GM21390 (cell line): Measurements from ENCODE around the gene MYH4.

Experiments used
- ATAC-seq: cut with Tn5 transposase; IDR thresholded peaks from one replicate; pipeline ENCODE4 v1.9.1; 2021; ENCODE audit not compliant: unreplicated experiment

MYH4 gene

DNA sequence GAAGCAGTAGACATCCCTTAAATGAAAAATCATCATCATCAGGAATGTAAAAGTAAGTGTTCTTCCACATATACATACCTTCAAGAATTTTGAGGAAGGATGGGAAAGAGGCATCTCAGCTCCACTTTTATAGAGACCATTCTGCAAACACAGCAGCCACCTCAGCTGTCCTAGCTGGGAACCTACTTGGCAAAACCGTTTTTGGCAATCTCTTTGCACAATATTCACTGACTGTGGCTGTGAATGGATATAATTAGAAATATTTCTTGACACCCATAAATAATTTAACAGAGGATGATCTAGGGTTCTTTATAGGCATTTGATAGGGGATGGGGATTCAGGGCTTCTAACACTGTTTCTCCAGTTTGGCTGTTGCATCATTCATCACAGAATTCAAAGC lies at the start of gene MYH4:
Gene MYH4, minus strand, starts transcription at position 101 of the 400 bp plus-strand sequence. CDS start 2,814 bp downstream, outside the sequence.
- ATAC-seq = no peak

DNA sequence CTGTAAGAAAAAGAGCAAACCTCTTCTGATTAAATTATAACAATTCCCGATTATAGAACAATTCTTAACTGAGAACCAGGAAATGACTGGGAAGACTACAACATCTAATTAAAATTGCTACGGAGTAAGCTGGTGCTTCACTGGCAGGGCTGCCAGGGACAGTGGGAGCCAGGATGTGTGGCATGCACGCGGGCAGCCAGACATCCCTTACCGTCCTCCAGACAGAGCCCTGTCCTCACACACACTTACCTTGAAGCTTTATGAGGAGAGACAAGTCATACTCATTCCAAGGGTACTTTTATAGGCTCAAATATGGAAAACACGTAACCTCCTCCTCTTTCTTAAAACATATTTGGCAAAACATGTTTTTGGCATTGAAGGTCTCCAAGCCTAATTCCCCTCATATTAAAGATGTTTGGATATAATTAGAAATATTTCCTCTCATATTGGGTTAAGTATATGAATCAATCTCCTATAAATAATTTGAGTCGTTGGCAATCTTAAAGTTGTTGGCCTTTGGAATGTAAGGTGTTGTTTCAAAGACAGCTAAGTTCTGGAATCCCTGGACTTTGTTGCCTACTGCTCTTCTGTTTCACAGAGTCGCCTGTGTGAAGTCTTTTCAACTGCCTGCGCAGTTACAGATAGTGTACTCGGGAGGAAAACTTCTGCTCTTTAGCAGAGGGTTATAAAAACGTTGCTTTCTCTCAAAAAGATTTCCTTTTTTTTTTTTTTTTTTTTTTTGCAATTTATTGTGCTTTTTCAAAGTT lies 49.1 kb upstream of the MYH4 start, which contains the start of gene MYH1:
Gene MYH1, minus strand, starts transcription at position 272 of the 767 bp plus-strand sequence. CDS start 1,900 bp downstream, outside the sequence.
- ATAC-seq = no peak

DNA sequence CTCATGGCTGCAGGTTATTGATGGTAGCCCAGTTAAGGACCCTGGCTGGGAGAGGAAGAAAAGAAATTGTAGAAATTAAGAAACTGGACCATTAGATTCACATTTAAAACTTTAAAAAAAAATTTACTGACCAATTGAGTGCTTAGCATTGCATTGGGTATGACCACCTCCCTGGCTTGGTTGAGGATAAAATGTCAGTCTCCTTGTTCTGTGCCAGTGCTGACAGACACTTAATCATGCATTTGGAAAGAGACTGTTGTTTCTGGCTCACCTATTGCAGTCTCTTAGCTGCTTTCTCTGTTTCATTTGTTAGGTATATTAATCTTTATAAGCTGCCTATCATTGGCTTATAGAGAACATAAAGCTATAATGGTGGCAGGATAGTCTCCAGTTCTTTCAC lies 47.3 kb upstream of the MYH4 start:
- no peak for ATAC-seq

DNA sequence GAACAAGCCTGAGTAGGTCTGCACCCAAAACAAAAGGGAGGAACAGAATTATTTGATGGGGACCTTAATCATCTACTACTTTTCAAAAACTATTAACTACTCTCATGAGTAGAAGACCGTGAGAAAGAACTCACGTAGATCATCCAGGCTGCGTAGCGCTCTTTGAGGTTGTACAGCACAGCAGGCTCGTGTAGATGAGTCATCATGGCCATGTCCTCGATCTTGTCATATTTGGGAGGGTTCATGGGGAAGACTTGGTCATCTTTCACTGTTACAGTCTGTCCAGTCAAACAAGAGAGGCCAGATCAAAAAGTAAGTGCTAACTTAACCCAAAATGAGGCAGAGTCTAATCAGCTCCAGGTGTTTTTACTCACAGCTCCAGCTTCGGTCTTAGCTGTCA lies 46.7 kb upstream of the MYH4 start:
- no peak for ATAC-seq

DNA sequence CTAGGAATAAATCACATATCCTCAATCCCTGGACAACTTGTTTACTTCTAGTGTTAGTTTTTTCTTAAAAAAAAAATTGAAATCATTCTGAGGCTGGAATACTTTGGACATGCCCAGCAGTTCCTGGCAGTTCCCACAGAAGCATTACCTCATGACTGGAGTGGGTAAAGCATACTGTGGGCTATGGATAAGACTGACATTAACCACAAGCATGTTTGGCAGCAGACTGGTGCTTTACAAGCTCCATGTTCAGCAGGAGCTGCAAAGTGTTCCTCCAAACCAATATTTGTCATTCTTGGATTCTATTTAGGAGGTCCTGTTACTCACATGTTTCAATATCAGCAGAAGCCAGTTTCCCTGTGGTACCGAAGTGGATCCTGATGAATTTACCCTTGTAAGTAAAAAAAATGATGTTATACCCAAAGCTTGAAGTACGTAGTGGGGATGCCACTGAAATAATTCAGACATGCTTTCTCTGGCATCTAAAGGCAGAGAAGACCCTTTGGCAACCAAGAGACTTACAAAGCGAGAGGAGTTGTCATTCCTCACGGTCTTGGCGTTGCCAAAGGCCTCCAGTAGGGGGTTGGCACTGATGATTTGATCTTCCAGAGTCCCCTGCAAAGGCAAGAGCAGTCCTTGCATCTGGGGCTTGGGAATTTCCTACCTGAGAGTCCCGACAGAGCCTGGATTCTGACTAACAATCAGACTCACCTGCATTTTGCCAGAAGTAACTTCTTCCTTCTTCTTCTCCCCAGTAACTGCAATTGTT lies 44.1 kb upstream of the MYH4 start:
- ATAC-seq = no peak

DNA sequence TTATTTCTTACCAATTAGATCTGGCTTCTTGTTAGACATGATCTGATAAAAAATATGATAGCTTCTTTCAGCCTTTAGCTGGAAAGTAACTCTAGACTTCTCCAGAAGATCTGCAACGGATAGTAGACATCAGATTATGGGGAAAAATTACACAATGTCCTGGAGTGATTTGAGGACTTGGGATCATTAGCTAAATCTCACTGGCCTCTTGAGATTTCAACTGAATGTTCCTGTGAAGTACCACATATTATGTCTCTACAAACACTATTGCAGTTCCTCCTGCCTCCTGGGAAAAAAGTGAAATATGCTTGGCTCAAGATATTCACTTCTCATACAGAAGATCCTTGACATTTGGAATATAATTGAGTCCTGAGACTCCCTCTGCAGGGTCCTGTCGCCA lies 43.5 kb upstream of the MYH4 start:
- ATAC-seq = no peak

DNA sequence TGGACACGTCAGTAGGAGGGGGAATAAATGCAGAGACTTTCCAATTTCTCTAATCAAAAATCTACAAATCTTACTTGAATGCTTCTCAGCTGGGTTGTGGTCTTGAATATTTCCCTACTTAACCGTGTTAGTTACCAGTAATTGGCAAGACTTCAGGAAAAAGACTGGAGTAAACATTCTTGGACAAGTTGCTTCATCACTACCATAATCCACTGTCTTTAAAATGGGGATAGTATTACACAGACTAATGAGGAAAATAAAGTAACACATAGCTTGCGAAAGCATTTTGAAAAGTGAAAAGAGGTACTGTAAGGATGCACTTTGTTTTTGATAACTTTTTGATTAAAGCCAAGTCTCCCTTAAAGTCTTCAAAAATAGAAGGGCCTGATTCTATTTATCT lies 30.6 kb upstream of the MYH4 start:
- ATAC-seq = no peak

DNA sequence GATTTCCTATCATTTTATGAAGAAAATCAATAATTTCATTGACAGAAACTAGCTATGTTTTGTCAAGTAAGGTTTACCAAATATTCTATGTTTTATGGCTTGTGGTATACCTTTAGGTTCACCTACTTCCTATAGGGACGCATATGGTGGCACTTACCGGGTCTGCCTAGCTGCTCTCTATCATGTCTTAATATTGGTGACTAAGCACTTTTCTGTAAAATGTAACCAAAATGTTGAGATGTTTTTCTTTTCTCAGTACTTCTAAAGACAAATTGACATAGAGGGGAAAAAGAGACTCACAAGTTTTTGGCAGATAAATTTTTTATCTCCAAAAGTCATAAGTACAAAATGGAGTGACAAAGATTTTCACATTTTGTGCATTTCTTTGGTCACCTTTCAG lies 22.6 kb upstream of the MYH4 start:
- no peak for ATAC-seq

DNA sequence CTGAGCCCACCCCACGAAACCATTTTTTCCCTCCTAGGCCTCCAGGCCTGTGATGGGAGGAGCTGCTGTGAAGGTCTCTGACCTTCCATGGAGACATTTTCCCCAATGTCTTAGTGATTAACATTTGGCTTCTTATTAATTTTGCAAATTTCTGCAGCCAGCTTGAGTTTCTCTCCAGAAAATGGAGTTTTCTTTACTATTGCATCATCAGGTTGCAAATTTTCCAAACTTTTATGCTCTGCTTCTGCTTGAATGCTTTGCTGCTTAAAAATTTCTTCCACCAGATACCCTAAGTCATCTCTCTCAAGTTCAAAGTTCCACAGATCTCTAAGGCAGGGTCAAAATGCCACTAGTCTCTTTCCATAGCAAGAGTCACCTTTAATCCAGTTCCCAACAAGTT lies 12.9 kb upstream of the MYH4 start:
- no peak for ATAC-seq

DNA sequence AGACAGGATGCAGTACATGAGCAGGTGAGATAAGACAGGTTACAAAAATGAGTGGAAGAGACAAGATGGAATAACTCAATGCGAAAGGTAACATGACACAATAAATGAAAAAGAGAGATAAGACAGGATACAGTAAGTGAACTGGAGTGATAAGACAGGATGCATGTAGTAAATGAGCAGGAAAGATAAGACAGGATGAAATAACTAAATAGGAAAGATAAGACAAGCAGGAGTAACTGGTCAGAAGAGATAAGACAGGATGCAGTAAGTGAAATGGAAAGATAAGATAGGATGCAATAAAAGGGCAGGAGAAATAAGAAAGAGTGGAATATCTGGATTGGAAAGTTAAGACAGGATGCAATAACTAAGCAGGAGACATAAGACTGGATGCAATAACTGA lies 8.3 kb upstream of the MYH4 start:
- no peak for ATAC-seq

DNA sequence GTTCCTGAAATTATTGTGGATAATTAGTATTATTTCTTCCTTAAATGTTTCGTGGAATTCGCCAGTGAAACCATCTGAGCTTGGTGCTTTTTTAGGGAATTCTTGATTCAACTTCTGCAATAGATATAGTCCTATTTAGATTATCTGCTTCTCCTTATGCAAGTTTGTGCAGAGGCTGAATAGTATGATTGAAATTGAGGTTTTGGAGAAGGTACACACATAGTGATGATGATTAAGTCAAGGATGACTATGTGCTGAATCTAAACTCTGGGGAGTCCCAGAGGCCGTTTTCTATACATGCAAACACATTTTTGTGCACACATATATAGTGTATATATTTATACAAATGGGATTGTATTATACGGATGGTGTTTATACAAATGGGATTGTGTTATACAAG lies 5.2 kb upstream of the MYH4 start:
- no peak for ATAC-seq

DNA sequence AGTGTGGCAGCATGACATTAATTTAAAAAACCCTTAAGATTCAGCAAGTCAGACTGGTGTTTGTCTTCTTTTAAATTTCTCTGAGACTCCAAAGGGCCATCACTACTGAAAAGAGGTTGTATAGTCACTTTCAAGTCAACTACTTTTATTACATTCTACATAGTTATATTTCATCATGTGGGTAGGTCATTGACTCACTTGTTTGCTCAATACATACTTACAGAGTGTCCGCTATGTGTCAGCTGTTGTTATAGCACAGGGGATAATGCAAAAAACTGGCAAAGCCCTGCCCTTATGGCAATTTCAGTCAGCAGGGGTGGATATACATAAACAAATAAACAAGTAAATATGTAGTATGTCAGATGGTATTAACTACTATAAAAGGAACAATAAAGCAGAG lies 2.5 kb upstream of the MYH4 start:
- no peak for ATAC-seq

DNA sequence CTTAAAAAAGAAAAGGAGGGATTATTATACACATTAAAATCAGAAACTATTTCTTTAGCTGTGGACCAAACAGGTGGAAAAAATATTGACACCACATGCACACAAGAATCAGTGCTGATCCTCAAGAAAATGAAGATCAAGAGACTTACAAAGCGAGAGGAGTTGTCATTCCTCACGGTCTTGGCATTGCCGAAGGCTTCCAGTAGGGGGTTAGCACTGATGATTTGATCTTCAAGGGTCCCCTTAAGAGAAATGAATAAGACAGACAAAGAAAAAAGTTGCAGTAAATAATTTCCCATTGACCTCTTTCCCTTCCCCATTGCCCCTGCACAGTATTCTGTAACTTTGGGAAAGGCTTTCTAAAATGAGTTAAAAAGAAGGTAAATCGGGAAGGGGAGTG lies 6.0 kb downstream of the MYH4 start:
- no peak for ATAC-seq

DNA sequence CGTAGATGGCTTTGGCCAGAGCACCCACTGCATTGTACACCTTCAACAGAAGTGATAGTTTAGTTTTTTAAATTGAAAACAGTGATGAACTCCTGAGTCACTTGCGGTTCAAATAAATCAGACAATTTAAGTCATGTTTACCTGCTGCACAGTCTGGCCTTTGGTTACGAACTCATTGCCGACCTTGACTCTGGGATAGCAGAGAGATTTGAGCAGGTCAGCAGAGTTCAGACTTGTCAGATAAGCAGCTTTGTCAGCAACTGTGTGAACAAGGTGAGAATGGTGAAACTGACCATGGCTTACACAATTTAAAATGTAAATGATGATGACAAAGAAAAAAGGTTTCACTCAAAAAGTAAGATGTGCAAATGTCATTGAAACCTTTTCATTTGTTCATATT lies 9.3 kb downstream of the MYH4 start:
- no peak for ATAC-seq

DNA sequence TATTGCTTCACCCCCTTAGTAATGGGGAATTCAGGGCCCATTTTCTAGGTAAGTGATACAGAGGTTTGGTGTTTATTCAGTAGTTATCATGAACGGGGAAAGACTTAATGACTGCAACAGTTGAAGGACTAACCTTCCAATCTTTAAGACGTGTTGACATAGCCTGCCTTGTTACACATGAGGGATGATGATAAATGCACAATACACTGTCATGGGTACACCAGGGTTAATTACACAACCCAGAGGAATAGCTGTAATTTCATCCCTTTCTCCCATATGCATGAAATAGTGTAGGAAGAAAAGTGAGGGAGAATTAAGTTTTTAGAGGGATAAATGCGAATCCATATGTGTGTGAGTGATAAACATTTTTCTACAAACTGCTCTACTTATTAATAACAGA lies 10.7 kb downstream of the MYH4 start:
- ATAC-seq = no peak

DNA sequence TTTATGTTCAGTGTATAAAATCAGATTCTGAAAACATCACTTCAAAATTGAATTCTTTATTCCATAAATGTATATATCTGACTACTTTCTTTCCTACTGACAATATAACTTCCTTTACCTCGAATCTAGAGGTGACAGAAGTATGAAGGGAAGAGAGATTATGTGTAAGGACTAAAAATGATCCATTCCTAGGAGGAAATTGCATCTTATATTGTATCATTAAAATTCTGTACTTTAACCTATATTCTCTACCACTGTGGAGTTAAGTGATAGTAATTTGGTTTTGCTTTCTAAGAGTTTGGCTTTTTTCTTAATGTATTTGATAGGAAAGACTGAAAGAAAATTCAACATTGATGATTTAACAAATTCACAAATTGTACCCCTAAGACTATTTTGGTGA lies 11.4 kb downstream of the MYH4 start:
- ATAC-seq = no peak

DNA sequence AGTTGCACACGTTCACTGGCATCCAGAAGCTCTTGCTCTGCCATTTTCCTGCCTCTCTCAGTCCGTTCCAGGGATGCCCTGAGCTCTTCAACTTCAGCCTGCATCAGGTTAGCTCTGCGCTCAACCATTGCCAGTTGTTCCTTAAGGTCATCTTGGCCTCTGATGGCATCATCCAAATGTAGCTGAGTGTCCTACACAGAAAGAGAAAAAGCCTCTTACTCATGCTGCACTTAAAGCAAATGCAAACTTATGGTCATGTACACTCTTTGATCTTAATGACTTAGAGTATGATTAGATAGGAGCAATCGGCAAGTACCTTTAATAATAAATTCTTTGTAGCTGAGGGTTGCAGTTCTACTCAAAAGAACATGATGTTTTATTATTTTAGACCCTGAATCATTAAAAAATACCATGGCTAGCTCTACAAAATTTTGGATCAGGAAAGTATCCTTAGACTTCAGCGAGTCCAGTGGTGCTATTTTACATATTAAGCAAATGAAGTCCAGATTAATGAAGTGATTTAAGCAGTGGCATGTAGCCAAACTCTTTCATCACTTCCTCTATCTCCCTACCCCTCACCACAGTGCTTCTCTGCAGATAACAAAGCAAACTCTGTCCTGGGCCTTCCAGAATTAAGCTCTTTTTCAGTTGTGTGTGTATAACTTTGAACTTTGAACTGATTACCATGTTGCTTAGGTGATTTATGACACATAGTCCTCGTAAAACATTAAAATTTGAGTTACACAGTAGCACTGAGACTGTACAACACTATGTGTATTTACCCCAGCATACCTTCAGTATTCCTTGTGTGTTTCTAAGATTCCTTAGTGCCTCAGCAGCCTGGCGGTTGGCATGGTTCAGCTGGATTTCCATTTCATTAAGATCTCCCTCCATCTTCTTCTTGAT lies 22.1 kb downstream of the MYH4 start:
- ATAC-seq = no peak

DNA sequence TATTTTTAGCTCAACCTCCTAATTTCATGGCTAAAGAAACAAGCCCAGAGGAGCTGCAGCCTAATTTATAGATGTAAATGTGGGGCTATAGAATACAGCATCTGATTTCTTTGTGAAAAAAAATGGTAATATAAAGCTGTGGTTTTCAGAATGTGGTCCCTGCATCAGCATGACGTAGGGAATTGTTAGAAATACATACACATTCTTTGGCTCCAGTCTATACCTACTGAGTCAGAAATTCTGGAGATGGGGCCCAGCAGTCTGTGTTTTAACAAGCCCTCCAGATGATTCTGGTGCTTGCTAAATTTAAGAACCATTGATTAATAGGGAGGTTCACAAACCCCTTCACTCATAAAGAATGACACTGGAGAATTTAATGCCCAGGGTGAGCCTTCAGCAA lies 29.5 kb downstream of the MYH4 start:
- ATAC-seq = no peak

DNA sequence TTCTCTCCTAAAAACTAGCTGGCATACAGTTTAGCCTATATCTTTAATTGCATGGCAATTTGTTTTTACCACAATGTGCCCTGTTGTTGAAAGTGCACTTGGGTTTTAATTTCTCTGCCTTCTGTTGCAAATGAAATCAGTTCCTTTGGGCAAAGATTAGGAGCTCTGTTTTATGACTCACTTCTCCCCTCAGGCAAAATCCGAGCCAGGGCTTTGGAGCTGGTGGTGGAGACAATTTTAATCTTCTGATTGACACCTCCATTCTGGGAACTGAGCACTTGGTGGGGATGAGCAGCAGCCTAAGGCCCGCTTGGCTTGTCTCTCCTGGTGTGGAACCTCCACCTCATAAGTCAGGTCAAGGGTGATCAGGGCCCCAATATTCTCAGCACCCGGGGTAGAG lies 34.3 kb downstream of the MYH4 start:
- ATAC-seq = no peak

DNA sequence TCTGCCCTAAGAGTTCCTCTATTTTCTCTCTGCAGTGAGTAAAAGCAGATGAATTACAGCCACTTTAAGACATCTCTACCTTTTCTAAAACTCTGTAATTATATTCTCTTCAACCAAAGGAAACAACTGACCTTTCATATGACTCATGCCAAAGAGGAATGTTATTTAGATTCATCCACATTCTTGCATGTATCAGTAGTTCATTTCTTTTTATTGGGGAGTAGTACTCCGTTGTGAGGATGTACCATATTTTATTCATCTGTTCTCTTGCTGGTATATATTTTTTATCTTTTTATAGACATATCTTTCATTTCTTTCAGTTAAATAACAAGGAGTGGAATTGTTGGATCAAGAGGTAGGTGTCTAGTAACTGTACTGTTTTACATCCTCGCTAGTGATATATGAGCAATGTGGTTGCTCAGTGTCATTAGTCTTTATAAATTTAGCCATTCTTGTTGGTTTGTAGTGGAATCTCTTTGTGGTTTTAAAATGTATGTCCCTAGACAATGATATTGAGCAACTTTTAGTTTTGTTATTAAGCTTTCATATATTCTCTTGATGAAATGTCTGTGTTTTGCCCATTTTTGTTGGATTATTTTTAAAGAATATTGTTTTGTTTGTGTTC lies 39.8 kb downstream of the MYH4 start:
- no peak for ATAC-seq

DNA sequence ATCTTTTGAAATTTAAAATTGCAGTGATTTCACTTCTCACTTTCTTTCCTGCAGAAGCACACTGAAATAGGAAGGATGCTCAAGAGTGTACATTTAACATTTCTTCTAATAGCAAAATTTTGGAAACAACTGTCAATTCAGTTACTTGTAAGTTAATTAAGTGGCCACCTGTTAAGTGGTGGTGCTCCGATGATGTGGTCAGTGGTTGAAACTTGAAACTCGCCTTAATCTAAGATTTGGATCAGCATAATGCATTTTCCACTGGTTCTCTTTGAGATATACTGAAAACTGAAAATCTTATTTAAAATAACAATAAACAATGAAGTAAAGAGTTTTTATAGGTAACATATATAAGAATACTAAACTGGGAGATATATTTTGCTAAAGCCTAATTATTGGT lies 40.6 kb downstream of the MYH4 start:
- no peak for ATAC-seq
